IPS-NIHi7 (cell line): ENCODE results near the gene CRIM1.

ENCODE experiments used
- DNase-seq: peaks from one replicate; pipeline ENCODE4 v3.0.0; 2012; ENCODE audit warnings: mixed read lengths; ENCODE audit errors: extremely low spot score

Gene CRIM1

DNA sequence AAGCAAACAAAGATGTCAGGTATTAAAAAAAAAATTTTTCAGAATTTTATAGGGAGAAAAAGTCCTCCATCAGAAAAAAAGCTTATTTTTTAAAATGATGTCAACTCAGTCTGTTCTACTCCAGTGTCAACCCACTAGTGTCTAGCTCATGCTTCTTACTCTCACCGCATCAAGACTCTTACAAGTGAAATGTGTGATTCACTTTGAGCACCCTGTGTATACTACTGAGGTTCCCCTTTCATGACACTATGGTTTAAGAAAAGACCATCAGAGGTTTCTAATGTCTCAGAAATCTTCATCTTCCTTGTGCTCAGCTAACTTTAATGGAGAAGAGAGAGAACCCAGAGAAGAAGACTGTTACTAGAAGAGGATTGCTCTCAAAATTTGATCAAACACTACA, 199.0 kb downstream of the CRIM1 start:
- no peak for DNase-seq

GRCh38 chr2:36555789-36556188, 200.2 kb downstream of the CRIM1 start:
- no peak for DNase-seq

DNA sequence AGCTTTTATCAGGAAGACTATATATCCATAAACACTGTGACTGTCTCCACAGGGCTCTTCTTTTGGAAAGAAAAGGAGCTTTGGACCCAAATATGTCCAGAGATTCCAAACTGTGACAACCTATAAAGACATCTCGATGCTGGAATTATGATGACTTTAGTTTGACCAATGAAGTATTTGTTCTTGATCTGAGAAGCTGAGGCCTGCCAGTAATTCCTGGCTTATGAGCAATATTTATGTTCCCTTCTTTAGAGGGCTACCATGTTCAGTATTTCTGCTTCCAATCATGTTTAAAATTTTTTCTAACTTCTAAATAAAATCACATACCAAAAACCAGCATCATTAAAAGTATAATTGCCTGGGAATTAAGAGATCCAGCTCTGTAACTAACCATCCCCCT, 201.3 kb downstream of the CRIM1 start:
- no peak for DNase-seq

GRCh38 chr2:36559221-36559942, 203.8 kb downstream of the CRIM1 start:
- DNase-seq: no peak

- no peak for DNase-seq
Observed at GRCh38 chr2:36560726-36561125, 205.1 kb downstream of the CRIM1 start.

DNA sequence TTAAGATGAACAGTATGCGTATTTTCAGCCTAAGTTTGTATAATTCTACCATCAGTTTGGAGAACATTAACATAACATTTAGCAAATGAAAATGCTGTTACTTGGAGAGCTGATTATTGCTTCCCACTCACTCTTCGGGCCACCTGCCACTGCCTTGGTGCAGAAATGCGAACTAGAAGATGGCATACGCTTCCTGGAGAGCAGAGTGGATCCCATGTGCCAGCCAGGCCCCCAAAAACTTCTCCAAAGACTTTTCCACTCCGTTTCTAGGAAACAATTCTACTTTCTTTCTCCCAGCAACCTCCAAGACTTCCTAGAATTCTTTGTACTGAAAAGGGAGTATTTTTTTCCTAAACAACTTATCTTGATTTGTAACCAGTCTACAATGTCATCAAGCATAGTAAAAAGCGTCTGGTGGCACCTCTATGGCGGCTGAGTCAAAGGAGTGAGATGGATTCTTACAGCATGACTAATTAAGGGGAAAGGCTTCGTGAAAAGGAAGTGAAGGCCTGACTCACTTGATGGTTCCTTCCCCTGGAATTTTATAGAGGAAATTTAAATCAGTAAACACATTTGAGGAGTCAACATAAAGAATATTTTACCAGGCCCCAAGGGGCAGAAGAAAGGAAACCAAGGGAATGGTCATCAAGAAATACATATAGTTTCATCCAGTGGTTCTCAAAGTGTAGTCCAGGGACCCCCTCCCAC, 205.8 kb downstream of the CRIM1 start:
- DNase-seq: peak; percentile 50

DNA sequence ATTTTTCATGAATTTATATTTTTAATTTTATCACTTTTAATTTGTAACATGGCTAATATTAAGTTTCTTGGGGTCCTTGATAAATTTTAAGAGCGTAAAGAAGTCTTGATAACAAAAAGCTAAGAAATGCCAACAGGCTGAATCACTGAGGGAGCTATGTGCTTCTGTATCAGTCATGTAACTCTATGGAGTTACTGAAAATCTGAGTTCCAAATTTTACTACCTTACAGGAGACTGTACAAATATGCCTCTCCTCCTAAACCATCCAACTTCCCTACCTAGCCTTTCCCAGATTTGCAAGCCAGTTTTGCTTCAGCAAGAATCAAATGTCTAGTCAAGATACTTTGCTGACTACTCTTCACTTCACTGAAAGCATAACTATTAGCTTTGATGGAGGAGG, 206.7 kb downstream of the CRIM1 start:
- no peak for DNase-seq

- DNase-seq: no peak
Observed at GRCh38 chr2:36562973-36563532, 207.5 kb downstream of the CRIM1 start.

- no peak for DNase-seq
Observed at GRCh38 chr2:36564377-36564930, 208.9 kb downstream of the CRIM1 start.

GRCh38 chr2:36565712-36566111, 210.1 kb downstream of the CRIM1 start:
- no peak for DNase-seq

- DNase-seq: no peak
Observed at GRCh38 chr2:36566887-36567286, 211.3 kb downstream of the CRIM1 start.

DNA sequence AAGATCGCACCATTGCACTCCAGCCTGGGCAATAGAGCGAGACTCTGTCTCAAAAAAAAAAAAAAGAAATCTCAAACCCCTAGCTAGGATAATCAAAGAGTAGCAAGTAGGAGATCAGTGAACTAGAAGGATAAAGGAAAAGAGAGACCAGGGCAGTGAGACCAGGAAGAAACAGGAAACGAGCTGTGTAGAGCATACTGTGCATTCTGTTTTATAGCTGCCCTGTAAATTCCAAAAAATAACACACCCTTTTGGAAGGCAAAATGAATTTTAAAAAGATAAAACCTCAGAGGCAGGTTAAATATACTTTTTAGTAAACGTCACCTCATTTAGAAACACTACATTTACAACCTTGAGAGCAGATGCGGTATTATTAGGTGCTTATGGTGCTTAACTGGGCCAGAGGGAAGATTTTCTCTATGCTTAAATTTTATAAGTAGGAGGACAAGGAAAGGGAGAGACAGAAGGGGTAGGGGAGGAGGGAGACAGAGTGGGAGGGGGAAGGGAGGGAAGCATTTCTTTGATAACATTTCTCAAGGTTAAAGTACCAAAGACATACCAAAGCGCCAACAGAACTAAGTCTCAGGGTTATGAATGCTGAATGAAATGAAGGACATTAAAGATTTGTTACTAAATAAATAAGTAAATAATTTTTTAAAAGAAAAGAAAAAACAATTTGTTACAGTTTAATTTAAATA, 212.3 kb downstream of the CRIM1 start:
- DNase-seq: no peak

DNA sequence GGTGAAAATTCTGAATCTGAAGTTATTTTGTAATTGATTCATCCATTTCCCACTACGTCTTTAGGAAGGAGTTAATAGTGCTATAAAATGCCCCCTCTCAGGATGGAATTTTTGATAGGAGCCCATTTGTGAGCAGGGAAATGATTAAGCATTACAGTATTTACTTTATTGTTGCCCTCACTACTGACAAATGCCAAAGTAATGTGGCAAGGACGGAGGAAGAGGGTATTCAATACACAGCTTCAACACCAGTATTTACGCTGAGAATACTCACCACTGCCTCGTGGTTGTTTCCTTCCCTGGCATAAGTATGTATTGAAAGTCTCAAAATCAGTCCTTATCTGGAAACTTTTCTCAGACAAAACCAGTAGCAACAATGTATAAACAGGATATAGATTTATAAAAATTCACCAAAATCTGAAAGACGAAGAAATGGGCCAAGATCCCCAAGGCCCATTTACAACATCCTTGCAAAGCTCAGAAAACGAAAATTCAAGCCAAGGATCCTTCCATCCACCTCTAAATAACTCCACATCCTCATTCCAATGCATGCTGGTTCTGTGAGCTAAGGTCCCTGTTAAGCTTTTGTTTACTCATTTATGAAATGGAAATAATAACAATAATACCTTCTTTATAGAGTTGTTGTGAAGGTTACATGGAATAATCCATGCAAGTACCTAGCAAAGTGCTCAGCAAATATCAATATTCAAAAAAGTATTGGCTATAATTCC, 213.1 kb downstream of the CRIM1 start:
- DNase-seq: no peak

GRCh38 chr2:36569267-36569856, 213.8 kb downstream of the CRIM1 start:
- DNase-seq: no peak

DNA sequence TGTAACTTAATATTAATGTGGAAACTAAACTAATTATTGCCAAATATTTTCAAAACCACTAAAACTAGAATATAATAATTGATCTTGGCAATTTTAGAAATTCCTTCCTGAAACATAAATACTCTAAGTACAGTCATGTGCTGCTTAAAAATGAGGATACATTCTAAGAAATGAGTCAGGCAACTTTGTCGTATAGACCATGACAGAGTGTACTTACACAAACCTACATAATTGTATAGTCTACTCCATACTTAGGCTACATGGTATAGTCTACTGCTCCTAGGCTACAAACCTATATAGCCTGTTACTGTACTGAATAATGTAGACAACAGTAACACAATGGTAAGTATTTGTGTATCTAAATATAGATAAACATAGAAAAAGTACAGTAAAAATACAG, 214.8 kb downstream of the CRIM1 start:
- DNase-seq: no peak

GRCh38 chr2:36572054-36572718, 216.6 kb downstream of the CRIM1 start:
- DNase-seq: no peak

GRCh38 chr2:36572719-36573059, 217.1 kb downstream of the CRIM1 start:
- no peak for DNase-seq

GRCh38 chr2:36573165-36573564, 217.6 kb downstream of the CRIM1 start:
- no peak for DNase-seq

DNA sequence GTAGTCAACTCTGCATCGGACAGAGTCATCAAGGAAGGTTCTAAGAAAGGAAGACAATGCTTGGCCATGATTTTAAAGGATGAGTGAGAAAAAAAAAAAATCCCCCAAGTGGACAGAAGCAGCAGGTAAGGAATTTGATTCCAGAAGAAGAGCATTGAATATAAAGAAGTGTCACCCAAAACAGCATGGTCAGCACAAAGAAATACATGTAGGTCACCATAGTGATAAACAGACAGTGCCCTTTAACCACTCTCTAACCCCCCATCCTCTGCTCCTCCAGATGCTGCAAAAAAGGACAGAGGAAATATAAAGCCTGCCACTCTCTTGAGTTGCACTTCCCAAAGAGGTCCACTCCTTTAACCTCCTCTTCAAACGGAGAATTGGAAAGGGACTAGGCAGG, 219.0 kb downstream of the CRIM1 start:
- no peak for DNase-seq

GRCh38 chr2:36577884-36578283, 222.3 kb downstream of the CRIM1 start:
- no peak for DNase-seq
